HG02870 (cell line): ENCODE data around the gene SND1.

Source experiments
- ATAC-seq: cut with Tn5 transposase; IDR thresholded peaks from one replicate; pipeline ENCODE4 v1.9.1; 2021; ENCODE audit warnings: mild to moderate bottlenecking, moderate library complexity; ENCODE audit not compliant: unreplicated experiment

SND1 gene

GRCh38 chr7:127718340-127718679, 66.3 kb downstream of the SND1 start:
- ATAC-seq, result no peak

- ATAC-seq, result no peak
These were observed 74.5 kb downstream of the SND1 start for GRCh38 chr7:127726476-127726875.

- ATAC-seq, result no peak
These were observed 78.8 kb downstream of the SND1 start for GRCh38 chr7:127730658-127731276.

- no peak for ATAC-seq
These were observed 79.6 kb downstream of the SND1 start for GRCh38 chr7:127731431-127732080.

GRCh38 chr7:127732306-127732705, 80.3 kb downstream of the SND1 start:
- ATAC-seq, result no peak

GRCh38 chr7:127733986-127734385, 82.0 kb downstream of the SND1 start:
- no peak for ATAC-seq

- ATAC-seq, result no peak
These were observed 84.5 kb downstream of the SND1 start for GRCh38 chr7:127736511-127736910.

- no peak for ATAC-seq
These were observed 86.9 kb downstream of the SND1 start for GRCh38 chr7:127738859-127739258.

- no peak for ATAC-seq
These were observed 89.9 kb downstream of the SND1 start for GRCh38 chr7:127741764-127742375.

GRCh38 chr7:127745445-127745844, 93.5 kb downstream of the SND1 start:
- ATAC-seq, result peak; percentile 51

- ATAC-seq, result no peak
These were observed 99.1 kb downstream of the SND1 start for GRCh38 chr7:127751062-127751461.

- ATAC-seq, result no peak
These were observed 99.8 kb downstream of the SND1 start for GRCh38 chr7:127751490-127752448.

GRCh38 chr7:127752829-127753228, 100.8 kb downstream of the SND1 start:
- no peak for ATAC-seq

- no peak for ATAC-seq
These were observed 102.5 kb downstream of the SND1 start for GRCh38 chr7:127754457-127754856.

GRCh38 chr7:127755521-127755920, 103.5 kb downstream of the SND1 start:
- no peak for ATAC-seq

GRCh38 chr7:127755965-127756364, 104.0 kb downstream of the SND1 start:
- ATAC-seq, result no peak

GRCh38 chr7:127758105-127758504, 106.1 kb downstream of the SND1 start:
- ATAC-seq, result no peak

- ATAC-seq, result no peak
These were observed 106.9 kb downstream of the SND1 start for GRCh38 chr7:127758845-127759244.

- ATAC-seq, result no peak
These were observed 108.0 kb downstream of the SND1 start for GRCh38 chr7:127759945-127760421.

GRCh38 chr7:127760436-127761031, 108.5 kb downstream of the SND1 start:
- no peak for ATAC-seq

GRCh38 chr7:127761196-127761595, 109.2 kb downstream of the SND1 start:
- ATAC-seq, result no peak
